PC-9 (cell line): ENCODE data around the gene PLVAP.

Experiments
- CTCF ChIP-seq: fragments of 200-600 bp; sonication (generic); conservative IDR thresholded peaks from 2 replicates; pipeline ENCODE4 v1.6.1; 2017; ENCODE audit warnings: mixed run types, antibody characterized with exemption, mild to moderate bottlenecking, moderate library complexity
- EZH2 ChIP-seq: fragments of 200-600 bp; sonication (generic); IDR thresholded peaks from 2 replicates; pipeline ENCODE4 v1.8.0; 2017; ENCODE audit warnings: antibody characterized with exemption, low read depth

DNA sequence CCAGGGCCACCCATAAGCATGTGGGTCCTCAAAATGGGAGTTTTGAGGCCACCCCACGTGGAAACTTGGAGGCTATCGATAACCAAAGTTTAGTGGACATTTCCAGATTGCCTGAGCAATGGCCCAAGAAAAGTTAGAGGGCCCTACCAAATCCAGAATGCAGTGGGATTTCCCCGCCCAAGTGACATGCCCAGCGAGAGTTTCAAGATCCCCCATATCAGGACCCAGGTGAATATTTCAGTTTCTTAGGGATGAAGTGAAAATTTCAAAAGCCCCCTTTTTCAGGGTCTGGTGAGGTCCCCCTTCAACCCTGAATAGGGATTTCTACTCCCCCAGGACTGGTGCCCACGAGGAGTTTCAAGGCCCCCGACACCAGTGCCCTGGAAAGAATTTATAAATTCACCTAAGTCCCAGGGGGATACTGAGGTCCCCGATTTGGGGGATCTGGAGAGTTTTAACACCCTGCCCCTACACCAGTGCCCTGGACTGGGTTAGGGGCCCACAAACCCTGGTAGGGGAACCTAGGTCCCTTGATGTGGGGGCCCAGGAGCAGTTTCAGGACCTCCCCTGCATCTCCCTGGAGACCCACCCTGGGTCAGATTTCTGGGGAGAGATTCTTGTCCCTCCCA, 27.6 kb upstream of the PLVAP start:
- TF ChIP-seq EZH2 (no peak), CTCF (no peak)
